Testis (tissue), 3 donors: Measurements from ENCODE around the gene GRXCR2. TPM values are rescaled to one million over a fixed set of nuclear protein-coding genes. Genes with fewer than 3 reads are reported as not detected.

Source experiments
- DNase-seq: peaks from one replicate; pipeline ENCODE4 v3.0.0-alpha.2; 2019
- H3K27ac ChIP-seq, 2 donors: fragments of 200-600 bp; sonication (generic); one replicate each; pipeline ENCODE4 v1.5.1; 2019
- H3K27me3 ChIP-seq: fragments of 200-600 bp; sonication (generic); one replicate; pipeline ENCODE4 v1.5.1; 2019
- H3K36me3 ChIP-seq: fragments of 200-600 bp; sonication (generic); one replicate; pipeline ENCODE4 v1.5.1; 2017; ENCODE audit warnings: low read depth; ENCODE audit errors: missing control alignments
- H3K4me1 ChIP-seq: fragments of 200-600 bp; sonication (generic); one replicate; pipeline ENCODE4 v1.5.1; 2019
- H3K4me3 ChIP-seq, 2 donors: fragments of 200-600 bp; sonication (generic); one replicate each; pipeline ENCODE4 v1.5.1; 2017 to 2019
- H3K9me3 ChIP-seq: fragments of 200-600 bp; sonication (generic); one replicate; pipeline ENCODE4 v1.5.1; 2017
- POLR2A ChIP-seq: fragments of 450-650 bp; IDR thresholded peaks from one replicate; pipeline ENCODE4 v1.6.1; 2017; ENCODE audit warnings: antibody characterized with exemption, mild to moderate bottlenecking, moderate library complexity
- WGBS, 2 donors: methylation state at CpG; one replicate each; pipeline ENCODE4 v1.1.5; 2018; 5-methylcytosine and 5-hydroxymethylcytosine counted together
- intact Hi-C: fragments of 100-400 bp; cut with DNase I; formaldehyde crosslinking; loops from one replicate; pipeline ENCODE4 v1.15.1; 2023; ENCODE audit warnings: low total_unique reads
- polyA plus RNA-seq: library from polyadenylated mRNA; stranded (reverse); fragments of 350-450 nt; fragmentation: Illumina TruSeq; extraction: RNeasy Lipid Tissue Mini Kit (QIAGEN cat#74804); gene quantifications from one replicate; pipeline ENCODE4 v1.2.3, GENCODE V29; 2014; ENCODE audit warnings: low read depth, low replicate concordance; ENCODE audit not compliant: insufficient read depth
- total RNA-seq, 2 donors: library from RNA; depleted of rRNA; stranded (reverse); fragments of >200 nt; gene quantifications; one replicate each; pipeline ENCODE4 v1.2.3, GENCODE V29; 2016
- TF ChIP-seq, protein P1 (sequence below), 3 experiments: fragments of 450-650 bp in 2 of 3; fragments of 200-600 bp in 1 of 3; sonication (generic) in 1 of 3; IDR thresholded peaks; one replicate each; pipeline ENCODE4 v1.5.1; 2016 to 2019; ENCODE audit warnings: antibody characterized with exemption in 3 of 3, mild to moderate bottlenecking in 2 of 3, moderate library complexity in 1 of 3

Gene GRXCR2
- total and polyA plus RNA-seq, 3 donors from 2014 or later: 0.31 to 0.99 TPM; not detected in 1

DNA sequence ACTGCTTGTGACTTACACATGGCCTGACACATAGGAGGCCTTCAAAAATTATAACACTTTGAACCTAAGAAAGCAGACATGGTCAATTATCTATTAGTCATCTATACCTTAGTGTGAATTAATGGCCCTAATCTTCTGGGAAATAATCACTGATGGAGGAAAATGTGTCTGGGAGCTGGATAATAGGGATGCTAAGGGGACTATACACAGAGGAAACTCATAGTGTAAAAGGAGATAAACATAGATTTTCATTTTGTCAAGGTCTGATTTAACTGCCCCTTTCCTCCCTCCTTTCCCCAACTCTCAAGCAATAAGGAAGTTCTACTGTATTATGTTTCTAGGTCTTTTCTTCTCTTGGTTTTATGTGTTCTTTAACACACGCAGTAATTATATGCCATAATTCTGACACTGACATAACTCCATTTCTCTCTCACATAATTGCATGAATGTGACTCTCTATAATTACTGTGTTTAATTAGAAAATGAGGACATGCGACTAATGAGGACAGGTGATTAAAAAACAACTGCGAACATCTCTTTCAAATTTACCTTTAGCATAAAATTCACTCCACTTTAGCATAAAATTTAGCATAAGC, 18.9 kb downstream of the GRXCR2 start:
- Histone ChIP-seq H3K27me3 (no peaks in the 10 kb centered on the region), H3K4me3 (no peak overlapping the region), H3K27ac (no peak overlapping the region), H3K36me3 (no peaks in the 10 kb centered on the region), H3K4me1 (peaks cover 16% of the 10 kb centered on the region), H3K9me3 (no peaks in the 10 kb centered on the region)
- TF ChIP-seq POLR2A: no peak
- TF ChIP-seq, protein P1, sequence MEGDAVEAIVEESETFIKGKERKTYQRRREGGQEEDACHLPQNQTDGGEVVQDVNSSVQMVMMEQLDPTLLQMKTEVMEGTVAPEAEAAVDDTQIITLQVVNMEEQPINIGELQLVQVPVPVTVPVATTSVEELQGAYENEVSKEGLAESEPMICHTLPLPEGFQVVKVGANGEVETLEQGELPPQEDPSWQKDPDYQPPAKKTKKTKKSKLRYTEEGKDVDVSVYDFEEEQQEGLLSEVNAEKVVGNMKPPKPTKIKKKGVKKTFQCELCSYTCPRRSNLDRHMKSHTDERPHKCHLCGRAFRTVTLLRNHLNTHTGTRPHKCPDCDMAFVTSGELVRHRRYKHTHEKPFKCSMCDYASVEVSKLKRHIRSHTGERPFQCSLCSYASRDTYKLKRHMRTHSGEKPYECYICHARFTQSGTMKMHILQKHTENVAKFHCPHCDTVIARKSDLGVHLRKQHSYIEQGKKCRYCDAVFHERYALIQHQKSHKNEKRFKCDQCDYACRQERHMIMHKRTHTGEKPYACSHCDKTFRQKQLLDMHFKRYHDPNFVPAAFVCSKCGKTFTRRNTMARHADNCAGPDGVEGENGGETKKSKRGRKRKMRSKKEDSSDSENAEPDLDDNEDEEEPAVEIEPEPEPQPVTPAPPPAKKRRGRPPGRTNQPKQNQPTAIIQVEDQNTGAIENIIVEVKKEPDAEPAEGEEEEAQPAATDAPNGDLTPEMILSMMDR (IDR thresholded peaks at IDR 0.05): no peak
- DNase-seq: no peak
- intact Hi-C loops: no loop called here
- 92 to 94% methylated on average over 3 of the region's 3 CpGs for WGBS, 2 donors

DNA sequence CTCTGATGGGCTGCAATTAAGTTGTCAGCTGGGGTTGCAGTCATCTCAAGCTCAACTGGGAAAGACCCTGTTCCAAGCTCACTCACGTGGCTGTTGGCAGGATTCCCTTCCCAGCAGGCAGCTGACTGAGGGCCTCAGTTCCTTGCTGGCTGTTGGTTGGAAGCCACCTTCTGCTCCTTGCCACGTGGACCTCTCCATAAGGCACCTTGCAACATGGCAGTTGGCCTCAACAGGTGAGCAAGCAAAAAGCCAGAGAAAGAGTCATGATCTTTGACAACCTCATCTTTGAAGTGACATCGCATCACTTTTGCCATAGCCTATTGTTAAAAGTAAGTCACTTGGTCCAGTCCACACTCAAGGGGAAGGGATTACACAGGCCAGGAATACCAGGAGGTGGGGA, 19.8 kb downstream of the GRXCR2 start:
- no peak for TF ChIP-seq POLR2A
- DNase-seq: no peak
- 80 to 83% methylated on average over 3 of the region's 3 CpGs for WGBS, 2 donors
- H3K4me3 ChIP-seq: no peak overlapping the region
- peaks cover 12% of the 10 kb centered on the region for H3K4me1 ChIP-seq
- intact Hi-C loops: no loop called here
- no peaks in the 10 kb centered on the region for H3K36me3 ChIP-seq
- H3K9me3 ChIP-seq: no peaks in the 10 kb centered on the region
- H3K27me3 ChIP-seq: no peaks in the 10 kb centered on the region
- no peak overlapping the region for H3K27ac ChIP-seq

DNA sequence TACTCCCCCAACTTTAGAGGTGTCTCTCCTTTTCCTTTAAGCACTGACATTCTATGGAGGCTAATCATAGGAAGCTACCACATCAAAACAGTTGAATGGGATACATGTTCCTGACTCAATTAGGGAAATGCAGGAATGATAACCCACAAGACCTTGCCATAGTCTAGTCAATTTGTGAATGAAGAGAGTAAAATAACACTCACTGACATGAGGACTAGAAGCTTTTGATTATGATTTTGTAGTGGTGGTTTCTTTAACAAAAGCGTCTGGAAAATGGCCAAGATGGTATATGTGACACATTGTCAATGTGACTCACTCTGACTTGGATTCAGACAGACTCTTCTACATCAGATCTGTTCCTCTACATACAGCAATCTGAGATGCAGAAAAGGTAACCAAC, 24.0 kb downstream of the GRXCR2 start:
- Histone ChIP-seq H3K27me3 (no peaks in the 10 kb centered on the region), H3K36me3 (no peaks in the 10 kb centered on the region), H3K9me3 (no peaks in the 10 kb centered on the region), H3K4me1 (no peaks in the 10 kb centered on the region), H3K4me3 (no peak overlapping the region), H3K27ac (no peak overlapping the region)
- intact Hi-C loops: no loop called here
- DNase-seq: no peak
- no peak for TF ChIP-seq POLR2A
- TF ChIP-seq, protein P1 (IDR thresholded peaks at IDR 0.05): no peak
- WGBS, 2 donors: 90 to 95% methylated on average over 1 of the region's 1 CpG

DNA sequence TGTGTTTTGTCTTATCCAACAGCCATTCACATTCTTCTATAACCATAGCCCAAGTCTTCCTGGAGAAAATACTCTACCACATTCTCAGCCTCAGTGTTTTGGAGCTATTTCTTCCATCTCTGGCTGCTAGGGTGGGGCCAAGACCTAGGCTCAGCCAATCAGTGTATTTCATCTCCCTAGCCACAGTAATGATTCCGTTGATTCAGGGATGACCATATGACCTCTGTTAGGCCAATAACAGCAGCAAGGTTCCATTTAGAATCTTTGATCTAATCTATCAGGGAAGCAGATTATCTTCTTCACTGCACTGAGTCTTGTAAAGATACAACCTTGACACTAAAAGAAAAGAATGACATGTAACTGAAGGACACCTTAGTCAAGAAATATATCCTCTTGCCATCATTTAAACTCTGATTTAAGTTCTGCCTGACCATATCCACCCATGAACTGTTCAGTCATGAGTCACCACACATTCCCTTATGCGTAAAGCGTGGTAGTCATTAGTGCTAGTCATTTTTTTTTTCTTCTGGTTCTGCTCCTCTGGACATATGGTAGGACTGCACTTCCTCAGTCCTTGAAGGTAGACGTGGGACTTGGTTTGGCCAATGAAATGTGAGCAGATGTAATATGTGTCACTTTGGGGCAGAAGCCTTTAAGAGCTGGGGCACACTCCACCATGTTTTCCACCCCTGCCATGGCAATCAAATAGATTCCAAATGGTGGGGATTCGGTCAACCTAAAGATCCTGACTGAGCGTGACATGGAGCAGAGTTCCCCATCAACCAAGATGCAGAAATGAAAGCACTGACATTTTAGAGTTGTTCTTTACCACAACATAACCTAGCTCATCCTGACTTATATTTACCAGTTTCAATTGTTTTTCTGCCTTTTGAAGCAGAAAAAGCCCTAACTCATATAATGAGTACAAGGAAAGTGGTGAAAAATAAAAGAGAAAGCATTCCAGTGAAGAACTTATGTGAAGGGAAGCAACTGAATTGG, 25.0 kb downstream of the GRXCR2 start:
- DNase-seq: no peak
- no peak for TF ChIP-seq POLR2A
- TF ChIP-seq, protein P1 (IDR thresholded peaks at IDR 0.05): no peak
- H3K27me3 ChIP-seq: no peaks in the 10 kb centered on the region
- no peaks in the 10 kb centered on the region for H3K36me3 ChIP-seq
- intact Hi-C loops: no loop called here
- H3K27ac ChIP-seq: no peak overlapping the region
- 86 to 90% methylated on average over 6 of the region's 6 CpGs for WGBS, 2 donors
- H3K4me3 ChIP-seq: no peak overlapping the region
- H3K9me3 ChIP-seq: no peaks in the 10 kb centered on the region
- H3K4me1 ChIP-seq: no peaks in the 10 kb centered on the region

DNA sequence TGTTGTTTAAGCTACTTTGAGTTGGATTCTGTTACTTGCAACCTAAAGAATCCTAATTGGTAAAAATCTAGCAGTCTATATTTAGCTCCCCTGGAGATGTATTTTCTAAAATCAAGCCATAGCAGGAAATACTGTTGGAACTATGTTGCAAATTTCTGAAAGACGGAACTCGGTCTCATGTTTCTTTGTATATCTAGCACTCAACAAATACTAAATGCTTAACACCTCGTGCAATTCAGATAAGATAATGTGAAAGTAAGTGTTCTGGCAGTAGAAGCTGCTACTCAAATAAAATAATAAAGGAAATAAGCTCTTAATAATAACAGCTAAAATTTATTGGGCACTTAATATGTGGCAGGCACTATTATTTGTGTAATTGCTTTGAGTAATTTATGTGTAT, 26.7 kb downstream of the GRXCR2 start:
- 37 to 45% methylated on average over 3 of the region's 3 CpGs for WGBS, 2 donors
- no peaks in the 10 kb centered on the region for H3K36me3 ChIP-seq
- H3K9me3 ChIP-seq: no peaks in the 10 kb centered on the region
- no peaks in the 10 kb centered on the region for H3K4me1 ChIP-seq
- no peak overlapping the region for H3K27ac ChIP-seq
- TF ChIP-seq, protein P1 (IDR thresholded peaks at IDR 0.05): no peak
- TF ChIP-seq POLR2A: no peak
- DNase-seq: no peak
- intact Hi-C loops: no loop called here
- no peak overlapping the region for H3K4me3 ChIP-seq
- no peaks in the 10 kb centered on the region for H3K27me3 ChIP-seq
